Liver (tissue), 9 donors: Measurements from ENCODE around the gene CCDC92. TPM values are rescaled to one million over a fixed set of nuclear protein-coding genes. Genes with fewer than 3 reads are reported as not detected.

ENCODE experiments used
- DNase-seq: peaks from one replicate; pipeline ENCODE4 v3.0.0-alpha.2; 2017; ENCODE audit warnings: low spot score
- H3K27ac ChIP-seq, 2 donors: one replicate each; pipeline ENCODE4 v1.7.0; 2013; ENCODE audit warnings: inconsistent platforms in 2 of 2, low read length in 2 of 2, control low read depth in 1 of 2, low read depth in 1 of 2, mild to moderate bottlenecking in 1 of 2
- H3K27me3 ChIP-seq, 4 donors: one replicate each; pipeline versions ENCODE4 v1.6.1 to v1.7.0; 2013; ENCODE audit warnings: low read length in 3 of 4, inconsistent platforms in 1 of 4, mild to moderate bottlenecking in 1 of 4, moderate library complexity in 1 of 4; ENCODE audit not compliant: control insufficient read depth in 4 of 4, insufficient read depth in 4 of 4
- H3K36me3 ChIP-seq, 4 donors: one replicate each; pipeline versions ENCODE4 v1.6.1 to v1.7.0; 2013; ENCODE audit warnings: low read length in 3 of 4, mild to moderate bottlenecking in 3 of 4, low read depth in 1 of 4, moderate library complexity in 1 of 4; ENCODE audit not compliant: control insufficient read depth in 4 of 4, insufficient read depth in 3 of 4
- H3K4me1 ChIP-seq, 4 donors: one replicate each; pipeline versions ENCODE4 v1.6.1 to v1.7.0; 2013; ENCODE audit warnings: low read length in 3 of 4, mild to moderate bottlenecking in 3 of 4, moderate library complexity in 1 of 4; ENCODE audit not compliant: control insufficient read depth in 4 of 4, insufficient read depth in 4 of 4
- H3K4me3 ChIP-seq, 3 donors: one replicate each; pipeline versions ENCODE4 v1.6.1 to v1.7.0; 2013; ENCODE audit warnings: low read length in 3 of 3, control low read depth in 1 of 3, low read depth in 1 of 3, mild to moderate bottlenecking in 1 of 3
- H3K9ac ChIP-seq, 2 donors: one replicate each; pipeline ENCODE4 v1.7.0; 2013; ENCODE audit warnings: low read length in 2 of 2, mild to moderate bottlenecking in 2 of 2, moderate library complexity in 2 of 2, control low read depth in 1 of 2, low read depth in 1 of 2
- H3K9me3 ChIP-seq, 4 donors: one replicate each; pipeline versions ENCODE4 v1.6.1 to v1.7.0; 2013; ENCODE audit warnings: low read length in 3 of 4; ENCODE audit not compliant: control insufficient read depth in 4 of 4
- ATF3 ChIP-seq: IDR thresholded peaks from 2 replicates; pipeline ENCODE4 v1.6.1; 2016; ENCODE audit warnings: antibody characterized with exemption
- CTCF ChIP-seq: fragments of 150-350 bp; IDR thresholded peaks from 2 replicates; pipeline ENCODE4 v1.5.1; 2017; ENCODE audit warnings: improper control_type of control experiment, low read depth, low read length; ENCODE audit not compliant: missing input control
- EGR1 ChIP-seq, 2 donors: IDR thresholded peaks; 2 replicates each; pipeline ENCODE4 v1.6.1; 2016 to 2018; ENCODE audit warnings: antibody characterized with exemption in 2 of 2, low read depth in 2 of 2
- FOXA1 ChIP-seq: IDR thresholded peaks from 2 replicates; pipeline ENCODE4 v1.6.1; 2016; ENCODE audit warnings: antibody characterized with exemption
- FOXA2 ChIP-seq: IDR thresholded peaks from 2 replicates; pipeline ENCODE4 v1.6.1; 2016; ENCODE audit warnings: antibody characterized with exemption
- GABPA ChIP-seq, 2 donors: IDR thresholded peaks in 1 of 2; conservative IDR thresholded peaks in 1 of 2; 2 replicates each; pipeline ENCODE4 v1.6.1; 2016; ENCODE audit warnings: antibody characterized with exemption in 2 of 2, mild to moderate bottlenecking in 1 of 2, moderate library complexity in 1 of 2
- HNF4A ChIP-seq, 2 donors: conservative IDR thresholded peaks; 2 replicates each; pipeline ENCODE4 v1.6.1; 2016; ENCODE audit warnings: antibody characterized with exemption in 2 of 2, mild to moderate bottlenecking in 2 of 2
- MAX ChIP-seq: IDR thresholded peaks from 2 replicates; pipeline ENCODE4 v1.6.1; 2016; ENCODE audit warnings: antibody characterized with exemption
- RAD21 ChIP-seq, 2 donors: IDR thresholded peaks; 2 replicates each; pipeline ENCODE4 v1.6.1; 2016; ENCODE audit warnings: antibody characterized with exemption in 2 of 2, mild to moderate bottlenecking in 2 of 2
- REST ChIP-seq: IDR thresholded peaks from 2 replicates; pipeline ENCODE4 v1.6.1; 2016; ENCODE audit warnings: antibody characterized with exemption, mild to moderate bottlenecking
- RXRA ChIP-seq, 2 donors: IDR thresholded peaks; 2 replicates each; pipeline ENCODE4 v1.6.1; 2017 to 2018; ENCODE audit warnings: antibody characterized with exemption in 2 of 2, mild to moderate bottlenecking in 1 of 2
- TAF1 ChIP-seq: conservative IDR thresholded peaks from 2 replicates; pipeline ENCODE4 v1.6.1; 2016; ENCODE audit warnings: antibody characterized with exemption, mild to moderate bottlenecking
- YY1 ChIP-seq: IDR thresholded peaks from 2 replicates; pipeline ENCODE4 v1.6.1; 2016; ENCODE audit warnings: antibody characterized with exemption, mild to moderate bottlenecking
- ZBTB33 ChIP-seq: IDR thresholded peaks from 2 replicates; pipeline ENCODE4 v1.6.1; 2016; ENCODE audit warnings: antibody characterized with exemption
- WGBS: extraction: QIAGEN DNeasy Blood & Tissue Kit; methylation state at CpG from one replicate; pipeline ENCODE4 v1.1.7; 2013; 5-methylcytosine and 5-hydroxymethylcytosine counted together
- polyA plus RNA-seq, 2 donors: library from polyadenylated mRNA; stranded (reverse) in 1 of 2; unstranded in 1 of 2; fragments of 200-250 nt in 1 of 2; fragments of >200 nt in 1 of 2; fragmentation: Nextera tagmentation in 1 of 2; extraction: Ambion mirVana in 1 of 2; gene quantifications; one replicate each; pipeline versions ENCODE4 v1.2.1 to v1.2.3, GENCODE V29; 2013 to 2015
- total RNA-seq, 2 donors: library from RNA; depleted of rRNA; stranded (reverse); fragments of >200 nt; gene quantifications; one replicate each; pipeline ENCODE4 v1.2.3, GENCODE V29; 2014
- donor health status: healthy.
- donor health status: healthy.
- donor health status: healthy.
- donor health status: healthy.
- donor health status: healthy.

CCDC92 gene
- total and polyA plus RNA-seq, 4 donors: 2.1 to 14.6 (median 9.3) TPM

GRCh38 chr12:123928274-123928865, 44.3 kb downstream of the CCDC92 start (continued):
- TF ChIP-seq GABPA (IDR thresholded peaks at IDR 0.05 in 1 of 2, conservative IDR thresholded peaks at IDR 0.05 in 1 of 2) (no peak), CTCF (no peak), MAX (no peak), RAD21 (IDR thresholded peaks at IDR 0.05) (no peak), EGR1 (IDR thresholded peaks at IDR 0.05; ENCODE audit: low read depth in 2 of 2) (no peak)

GRCh38 chr12:123924539-123924938, 48.1 kb downstream of the CCDC92 start:
- H3K4me3 ChIP-seq: no peak overlapping the region
- no peak overlapping the region for H3K9ac ChIP-seq
- WGBS: 93% methylated on average over 4 of the region's 4 CpGs
- H3K4me1 ChIP-seq: no peaks in the 10 kb centered on the region
- H3K27me3 ChIP-seq: no peaks in the 10 kb centered on the region
- H3K9me3 ChIP-seq: no peaks in the 10 kb centered on the region
- TF ChIP-seq ZBTB33 (no peak), EGR1 (IDR thresholded peaks at IDR 0.05; ENCODE audit: low read depth in 2 of 2) (no peak), TAF1 (no peak), REST (no peak), GABPA (IDR thresholded peaks at IDR 0.05 in 1 of 2, conservative IDR thresholded peaks at IDR 0.05 in 1 of 2) (no peak), FOXA2 (no peak), FOXA1 (no peak), RXRA (IDR thresholded peaks at IDR 0.05) (no peak), RAD21 (IDR thresholded peaks at IDR 0.05) (no peak), ATF3 (no peak), HNF4A (conservative IDR thresholded peaks at IDR 0.05) (no peak), CTCF (no peak), YY1 (no peak), MAX (no peak)
- no peaks in the 10 kb centered on the region for H3K36me3 ChIP-seq
- no peak overlapping the region for H3K27ac ChIP-seq
- DNase-seq: no peak
